Kidney (tissue), 14 donors: ENCODE measurements around the gene VSNL1. TPM values are rescaled to one million over a fixed set of nuclear protein-coding genes. Genes with fewer than 3 reads are reported as not detected.
"Not testable (repeated sequence)": the region's sequence is repeated elsewhere in the genome, so short reads cannot be mapped to it uniquely, and the experiment has no call there.

Experiments
- DNase-seq, 5 donors: peaks; one replicate each; pipeline ENCODE4 v3.0.0-alpha.2; 2013 to 2020
- FAIRE-seq: peaks from 2 replicates; lab custom pipeline; 2012; peaks lifted over from hg19 to GRCh38; lab: Jason Lieb, UNC
- H3K27ac ChIP-seq, 2 donors: one replicate each; pipeline ENCODE4 v1.7.0; 2013; ENCODE audit warnings: low read depth in 2 of 2, low read length in 2 of 2, inconsistent platforms in 1 of 2
- H3K27me3 ChIP-seq: one replicate; pipeline ENCODE4 v1.7.1; 2013; ENCODE audit warnings: low read length, inconsistent platforms; ENCODE audit not compliant: control insufficient read depth, insufficient read depth
- H3K36me3 ChIP-seq, 3 donors: one replicate each; pipeline versions ENCODE4 v1.7.0 to v1.7.1; 2013; ENCODE audit warnings: low read length in 3 of 3, control low read depth in 1 of 3, inconsistent platforms in 1 of 3; ENCODE audit not compliant: insufficient read depth in 3 of 3, control insufficient read depth in 2 of 3
- H3K4me1 ChIP-seq, 3 donors: one replicate each; pipeline versions ENCODE4 v1.7.0 to v1.7.1; 2013; ENCODE audit warnings: low read length in 3 of 3, inconsistent platforms in 1 of 3, low read depth in 1 of 3; ENCODE audit not compliant: control insufficient read depth in 2 of 3, insufficient read depth in 2 of 3
- H3K4me3 ChIP-seq, 3 donors: one replicate each; pipeline versions ENCODE4 v1.7.0 to v1.8.1; 2013; ENCODE audit warnings: low read length in 3 of 3, control low read depth in 1 of 3, inconsistent platforms in 1 of 3
- H3K9ac ChIP-seq, 3 donors: one replicate each; pipeline versions ENCODE4 v1.7.0 to v1.7.1; 2013; ENCODE audit warnings: low read length in 3 of 3, control low read depth in 1 of 3, inconsistent platforms in 1 of 3
- H3K9me3 ChIP-seq, 3 donors: one replicate each; pipeline versions ENCODE4 v1.7.0 to v1.7.1; 2013; ENCODE audit warnings: low read length in 3 of 3, control low read depth in 1 of 3, inconsistent platforms in 1 of 3; ENCODE audit not compliant: control insufficient read depth in 2 of 3, insufficient read depth in 1 of 3
- intact Hi-C: fragments of 100-400 bp; cut with DNase I; formaldehyde crosslinking; loops from one replicate; pipeline ENCODE4 v1.11.1; 2022
- polyA plus RNA-seq: library from polyadenylated mRNA; stranded (reverse); fragments of 350-450 nt; fragmentation: Illumina TruSeq; extraction: RNeasy Lipid Tissue Mini Kit (QIAGEN cat#74804); gene quantifications from one replicate; pipeline ENCODE4 v1.2.3, GENCODE V29; 2014; ENCODE audit warnings: low read depth, low replicate concordance; ENCODE audit not compliant: insufficient read depth
- total RNA-seq: library from RNA; stranded (reverse); fragmentation: NEBNext Ultra II Directional; extraction: Animal tissue kit (Norgen Biotek cat#: 25700); gene quantifications from one replicate; pipeline ENCODE4 v1.2.1, GENCODE V29; 2021
- TF ChIP-seq, protein P1 (sequence below): IDR thresholded peaks from 3 replicates; pipeline ENCODE4 v1.5.1; 2012; ENCODE audit warnings: mild to moderate bottlenecking, moderate library complexity, borderline replicate concordance; ENCODE audit not compliant: insufficient read depth; ENCODE audit errors: extremely low read depth
- donor health status: control.
- donor health status: control.
- donor health status: control.
- donor health status: control.
- donor health status: control.
- donor health status: DM: yes; HTN: yes; CAD: no.
- donor health status: Normal renal cell carcinoma (clear cell type).

Gene VSNL1
- total and polyA plus RNA-seq, 2 donors from 2014 or later, result 0.44 to 1.0 TPM

DNA sequence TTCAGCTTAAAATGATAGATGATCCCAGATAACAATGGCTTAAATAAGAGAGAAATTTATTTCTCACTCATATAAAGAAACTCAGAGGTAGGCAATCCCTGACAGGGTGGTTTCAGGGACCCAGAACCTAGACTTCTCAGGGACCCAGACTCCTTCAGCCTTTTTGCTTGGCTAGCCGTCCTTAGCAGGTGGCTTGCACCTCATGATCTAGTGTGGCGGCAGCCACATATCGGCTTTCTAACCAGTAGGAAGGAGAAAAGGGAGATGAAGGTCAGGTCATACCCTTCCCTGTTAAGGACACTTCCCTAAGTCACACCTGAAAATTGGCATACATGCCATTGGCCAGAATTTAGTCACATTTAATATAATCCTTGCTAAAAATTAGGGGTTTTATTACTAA lies 18.4 kb downstream of the VSNL1 start:
- Histone ChIP-seq H3K36me3 (no peaks in the 10 kb centered on the region), H3K4me1 (no peaks in the 10 kb centered on the region), H3K27ac (no peak overlapping the region), H3K27me3 (no peaks in the 10 kb centered on the region), H3K9ac (no peak overlapping the region), H3K9me3 (no peaks in the 10 kb centered on the region), H3K4me3 (no peak overlapping the region)
- DNase-seq, result peak in 1 of 5 donors; percentile 16
- TF ChIP-seq, protein P1, sequence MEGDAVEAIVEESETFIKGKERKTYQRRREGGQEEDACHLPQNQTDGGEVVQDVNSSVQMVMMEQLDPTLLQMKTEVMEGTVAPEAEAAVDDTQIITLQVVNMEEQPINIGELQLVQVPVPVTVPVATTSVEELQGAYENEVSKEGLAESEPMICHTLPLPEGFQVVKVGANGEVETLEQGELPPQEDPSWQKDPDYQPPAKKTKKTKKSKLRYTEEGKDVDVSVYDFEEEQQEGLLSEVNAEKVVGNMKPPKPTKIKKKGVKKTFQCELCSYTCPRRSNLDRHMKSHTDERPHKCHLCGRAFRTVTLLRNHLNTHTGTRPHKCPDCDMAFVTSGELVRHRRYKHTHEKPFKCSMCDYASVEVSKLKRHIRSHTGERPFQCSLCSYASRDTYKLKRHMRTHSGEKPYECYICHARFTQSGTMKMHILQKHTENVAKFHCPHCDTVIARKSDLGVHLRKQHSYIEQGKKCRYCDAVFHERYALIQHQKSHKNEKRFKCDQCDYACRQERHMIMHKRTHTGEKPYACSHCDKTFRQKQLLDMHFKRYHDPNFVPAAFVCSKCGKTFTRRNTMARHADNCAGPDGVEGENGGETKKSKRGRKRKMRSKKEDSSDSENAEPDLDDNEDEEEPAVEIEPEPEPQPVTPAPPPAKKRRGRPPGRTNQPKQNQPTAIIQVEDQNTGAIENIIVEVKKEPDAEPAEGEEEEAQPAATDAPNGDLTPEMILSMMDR, result no peak
- intact Hi-C loops, result no loop called here
- no peak for FAIRE-seq

DNA sequence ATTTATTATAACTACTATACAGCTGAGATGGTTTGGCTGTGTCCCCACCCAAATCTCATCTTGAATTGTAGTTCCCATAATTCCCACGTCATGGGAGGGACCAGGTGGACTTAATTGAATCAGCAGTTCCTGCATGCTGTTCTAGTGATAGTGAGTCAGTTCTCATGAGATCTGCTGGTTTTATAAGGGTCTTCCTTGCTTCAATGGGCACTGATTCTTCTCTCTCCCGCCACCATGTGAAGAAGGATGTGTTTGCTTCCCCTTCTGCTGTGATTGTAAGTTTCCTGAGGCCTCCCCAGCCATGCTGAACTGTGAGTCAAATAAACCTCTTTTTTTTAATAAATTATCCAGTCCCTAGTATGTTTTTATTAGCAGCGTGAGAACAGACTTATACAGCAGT lies 25.2 kb downstream of the VSNL1 start:
- H3K36me3 ChIP-seq, H3K9me3 ChIP-seq, H3K4me1 ChIP-seq, FAIRE-seq, H3K4me3 ChIP-seq, H3K27me3 ChIP-seq, H3K9ac ChIP-seq, intact Hi-C loops, H3K27ac ChIP-seq, DNase-seq: not testable (repeated sequence)

DNA sequence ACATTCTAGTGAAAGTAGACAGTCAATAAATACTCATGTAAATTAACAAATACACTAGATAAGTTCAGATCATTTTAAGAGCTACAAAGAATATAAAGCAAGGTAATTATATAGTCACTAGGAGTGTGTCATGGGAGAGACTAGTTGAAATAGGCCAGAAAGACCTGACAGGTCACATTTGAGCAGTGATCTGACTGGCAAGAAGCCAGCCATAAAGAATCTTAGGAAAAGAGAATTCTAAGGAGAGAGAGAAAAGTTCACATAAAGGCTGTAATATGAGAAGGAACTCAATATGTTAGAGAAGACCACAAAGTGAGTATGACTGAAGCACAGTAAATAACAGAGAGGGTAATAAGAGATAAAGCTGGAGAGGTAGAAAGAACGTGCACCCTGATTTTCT lies 31.2 kb downstream of the VSNL1 start:
- Histone ChIP-seq H3K36me3 (no peaks in the 10 kb centered on the region), H3K27ac (no peak overlapping the region), H3K9me3 (no peaks in the 10 kb centered on the region), H3K27me3 (no peaks in the 10 kb centered on the region), H3K4me1 (no peaks in the 10 kb centered on the region), H3K4me3 (no peak overlapping the region), H3K9ac (no peak overlapping the region)
- peak in 1 of 5 donors; percentile 14 for DNase-seq
- intact Hi-C loops, result no loop called here
- no peak for FAIRE-seq
- TF ChIP-seq, protein P1, result no peak

DNA sequence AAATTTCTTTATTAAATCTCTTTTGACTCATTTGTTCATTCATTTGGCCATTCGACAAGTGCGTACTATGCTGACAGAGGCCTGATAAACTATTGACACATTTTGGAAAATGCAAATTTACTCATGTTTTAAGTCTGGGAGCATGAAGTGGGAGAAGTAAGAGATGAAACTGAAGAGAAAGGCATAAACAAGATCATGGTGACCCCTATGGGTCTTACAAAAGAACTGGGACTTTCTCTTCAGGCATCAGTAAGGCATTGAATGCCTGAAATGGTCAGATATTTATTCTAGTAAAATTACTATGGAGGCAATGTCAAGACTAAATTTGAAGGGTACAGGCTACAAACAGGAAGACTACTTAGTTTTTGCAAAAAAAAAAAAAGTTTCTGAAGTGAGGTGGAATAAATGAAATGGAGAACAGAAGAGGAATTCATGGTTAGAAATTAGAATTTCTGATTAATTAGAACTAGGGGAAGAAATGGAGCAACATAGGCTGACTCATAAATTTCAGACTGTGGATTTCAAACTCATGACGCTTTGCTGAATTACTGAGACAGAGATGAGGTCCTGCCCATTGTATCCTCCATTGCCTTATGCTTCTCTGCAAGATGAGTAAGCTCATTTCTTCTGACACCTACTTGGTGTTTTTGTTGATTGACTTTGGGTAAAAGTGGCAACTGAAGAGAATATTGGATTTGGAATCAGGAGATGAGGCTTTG lies 32.7 kb downstream of the VSNL1 start:
- H3K4me3 ChIP-seq, result no peak overlapping the region
- H3K9ac ChIP-seq, result no peak overlapping the region
- DNase-seq (no peak), FAIRE-seq (no peak)
- H3K27me3 ChIP-seq, result no peaks in the 10 kb centered on the region
- intact Hi-C loops, result no loop called here
- TF ChIP-seq, protein P1, result no peak
- no peak overlapping the region for H3K27ac ChIP-seq
- no peaks in the 10 kb centered on the region for H3K36me3 ChIP-seq
- no peaks in the 10 kb centered on the region for H3K9me3 ChIP-seq
- H3K4me1 ChIP-seq, result no peaks in the 10 kb centered on the region
